B cell (primary cell): Measurements from ENCODE around the gene LILRA6. TPM values are rescaled to one million over a fixed set of nuclear protein-coding genes. Genes with fewer than 3 reads are reported as not detected.
A peak's percentile ranks its signal among the peaks of the same experiment; 100 is the strongest.
"Not testable (repeated sequence)": the region's sequence is repeated elsewhere in the genome, so short reads cannot be mapped to it uniquely, and the experiment has no call there.

Source experiments
- ATAC-seq: fragments of 200-7000 bp; cut with Tn5 transposase; one replicate; pipeline ENCODE4 v1.10.0; 2021; ENCODE audit warnings: low read depth, mild to moderate bottlenecking, moderate number of reproducible peaks, moderate library complexity
- CTCF ChIA-PET: fragments of 350-600 bp; sonication (Branson Sonifier 250); formaldehyde crosslinking; loops from one replicate; lab custom pipeline; 2021; ENCODE audit warnings: antibody characterized with exemption, inconsistent platforms; lab: Charles Lee
- POLR2A ChIA-PET: fragments of 350-600 bp; sonication (Branson Sonifier 250); formaldehyde crosslinking; loops from one replicate; lab custom pipeline; 2021; ENCODE audit warnings: antibody characterized with exemption; lab: Charles Lee
- DNase-seq: peaks from one replicate; pipeline ENCODE4 v3.0.0; 2013
- H2AFZ ChIP-seq: 2 replicates; pipeline ENCODE4 v1.6.1; 2012; ENCODE audit warnings: mild to moderate bottlenecking, low read depth, low read length; ENCODE audit not compliant: insufficient read depth, poor library complexity, severe bottlenecking
- H3K27ac ChIP-seq, 2 donors: 1 replicate in 1 of 2; 2 replicates in 1 of 2; pipeline ENCODE4 v1.5.1; 2012 to 2013; ENCODE audit warnings: low read length in 2 of 2, mild to moderate bottlenecking in 2 of 2, moderate library complexity in 1 of 2
- H3K27me3 ChIP-seq, 4 experiments: fragments of 200-600 bp in 1 of 4; sonication (generic) in 1 of 4; replicated peaks in 1 of 4; 1 replicate in 2 of 4; 2 replicates in 2 of 4; pipeline versions ENCODE4 v1.6.1 to v1.7.0; 2013 to 2016; ENCODE audit warnings: low read length in 3 of 4, mild to moderate bottlenecking in 2 of 4, mixed read lengths in 1 of 4, moderate library complexity in 1 of 4; ENCODE audit not compliant: insufficient read depth in 4 of 4, control insufficient read depth in 3 of 4; ENCODE audit errors: control extremely low read depth in 1 of 4
- H3K36me3 ChIP-seq, 2 experiments: replicated peaks in 1 of 2; 1 replicate in 1 of 2; 2 replicates in 1 of 2; pipeline versions ENCODE4 v1.6.1 to v1.7.1; 2013; ENCODE audit warnings: low read length in 1 of 2; ENCODE audit not compliant: insufficient read depth in 2 of 2, control insufficient read depth in 1 of 2; ENCODE audit errors: control extremely low read depth in 1 of 2, extremely low read depth in 1 of 2
- H3K4me1 ChIP-seq, 2 donors: fragments of 200-600 bp in 1 of 2; sonication (generic) in 1 of 2; 1 replicate in 1 of 2; 2 replicates in 1 of 2; pipeline versions ENCODE4 v1.5.1 to v1.6.1; 2013 to 2017; ENCODE audit warnings: low read length in 2 of 2; ENCODE audit not compliant: control insufficient read depth in 2 of 2, insufficient read depth in 2 of 2
- H3K4me2 ChIP-seq: replicated peaks from 2 replicates; pipeline ENCODE3; 2012; ENCODE audit warnings: mild to moderate bottlenecking, low read depth, low read length; ENCODE audit not compliant: poor library complexity, severe bottlenecking
- H3K4me3 ChIP-seq, 5 experiments: fragments of 200-600 bp in 1 of 5; sonication (generic) in 1 of 5; 1 replicate in 3 of 5; 2 replicates in 2 of 5; pipeline versions ENCODE4 v1.5.1 to v1.7.0; 2011 to 2016; ENCODE audit warnings: low read length in 4 of 5, mild to moderate bottlenecking in 4 of 5, low read depth in 2 of 5, control low read depth in 1 of 5, moderate library complexity in 1 of 5; ENCODE audit not compliant: insufficient read depth in 1 of 5; ENCODE audit errors: control extremely low read depth in 1 of 5, extremely low read depth in 1 of 5
- H3K79me2 ChIP-seq: fragments of 200-600 bp; sonication (generic); one replicate; pipeline ENCODE4 v1.6.0; 2016; ENCODE audit warnings: low read length; ENCODE audit not compliant: control insufficient read depth, insufficient read depth
- H3K9ac ChIP-seq: fragments of 200-600 bp; sonication (generic); 2 replicates; pipeline ENCODE4 v1.6.1; 2017; ENCODE audit warnings: mild to moderate bottlenecking, low read length, moderate library complexity
- H3K9me3 ChIP-seq, 3 donors: one replicate each; pipeline versions ENCODE4 v1.6.1 to v1.7.1; 2013; ENCODE audit warnings: low read length in 2 of 3; ENCODE audit not compliant: control insufficient read depth in 2 of 3, insufficient read depth in 1 of 3; ENCODE audit errors: control extremely low read depth in 1 of 3
- H4K20me1 ChIP-seq: 2 replicates; pipeline ENCODE4 v1.6.0; 2012; ENCODE audit warnings: mild to moderate bottlenecking, low read length; ENCODE audit not compliant: insufficient read depth, control insufficient read depth, poor library complexity, severe bottlenecking
- H3K27ac Mint-ChIP-seq: one replicate; pipeline ENCODE4 v1.8.0; 2021; ENCODE audit warnings: mixed read lengths
- H3K27me3 Mint-ChIP-seq: one replicate; pipeline ENCODE4 v1.8.0; 2021; ENCODE audit warnings: mixed read lengths
- H3K4me1 Mint-ChIP-seq: one replicate; pipeline ENCODE4 v1.8.0; 2021; ENCODE audit warnings: mixed read lengths
- H3K4me3 Mint-ChIP-seq: one replicate; pipeline ENCODE4 v1.8.0; 2021; ENCODE audit warnings: mixed read lengths
- H3K9me3 Mint-ChIP-seq: one replicate; pipeline ENCODE4 v1.8.0; 2022; ENCODE audit warnings: mixed read lengths; ENCODE audit not compliant: insufficient read depth
- EZH2 ChIP-seq: IDR thresholded peaks from 2 replicates; pipeline ENCODE4 v1.6.1; 2012; ENCODE audit warnings: borderline replicate concordance, low read depth, mild to moderate bottlenecking, moderate library complexity, low read length; ENCODE audit not compliant: insufficient read depth, poor library complexity, severe bottlenecking
- WGBS: methylation state at CpG from one replicate; pipeline ENCODE4 v1.1.5; 2013; ENCODE audit warnings: missing lambda C conversion rate; ENCODE audit not compliant: insufficient coverage; 5-methylcytosine and 5-hydroxymethylcytosine counted together
- intact Hi-C: fragments of 100-400 bp; cut with micrococcal nuclease; formaldehyde crosslinking; loops from one replicate; pipeline ENCODE4 v1.10.0; 2022
- polyA plus RNA-seq: library from polyadenylated mRNA; depleted of rRNA; stranded (reverse); fragments of >200 nt; gene quantifications from 2 replicates; pipeline ENCODE4 v1.2.3, GENCODE V29; 2012
- total RNA-seq, 2 donors: library from RNA; stranded (reverse); fragments of 120-200 nt in 1 of 2; gene quantifications; 1 replicate in 1 of 2; 2 replicates in 1 of 2; pipeline versions ENCODE4 v1.2.3 to v1.2.4, GENCODE V29; 2013 to 2022
- TF ChIP-seq, protein P1 (sequence below): fragments of 200-600 bp; IDR thresholded peaks from one replicate; pipeline ENCODE4 v1.8.0; 2022; ENCODE audit warnings: antibody characterized with exemption, mild to moderate bottlenecking

Gene LILRA6
- total and polyA plus RNA-seq, 2 donors (not counting 1 experiment from before 2014, with no cell fraction given) = 0.66 TPM; not detected in 1

DNA sequence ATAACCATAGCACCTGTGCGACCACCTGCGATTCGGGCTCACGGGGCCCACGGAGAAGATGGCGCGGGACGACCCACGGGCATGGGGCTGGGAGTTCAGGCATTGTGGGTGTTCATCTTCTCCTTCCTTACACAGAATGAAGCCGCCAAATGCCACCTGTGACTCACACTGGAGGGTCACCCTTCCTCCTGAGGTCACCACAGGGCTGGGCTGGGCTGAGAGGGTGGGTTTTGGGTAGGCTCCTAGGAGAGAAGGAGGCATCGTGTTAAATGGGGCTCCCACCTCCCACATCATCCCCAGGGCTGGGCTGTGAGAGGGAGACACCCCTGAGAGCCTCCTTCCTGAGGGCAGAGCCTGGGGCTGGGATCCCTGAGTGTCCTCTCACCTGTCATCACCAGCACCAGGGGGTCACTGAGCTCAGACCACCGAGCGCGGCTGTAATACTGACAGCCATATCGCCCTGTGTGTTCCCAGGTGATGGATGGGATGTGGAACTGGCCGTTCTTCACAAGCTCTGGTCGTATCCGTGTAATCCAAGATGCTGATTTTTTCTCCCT lies 36.9 kb upstream of the LILRA6 start:
- no peak for ATAC-seq
- no peak overlapping the region for H3K9ac ChIP-seq
- DNase-seq = no peak
- CTCF ChIA-PET = interaction anchor here (1.0 to 7.2 kb wide), 2 partner anchors 13 to 109 kb away, joined by 4 to 49 read pairs; no protein-coding TSS in a partner anchor
- no peaks in the 10 kb centered on the region for H3K79me2 ChIP-seq
- H3K36me3 ChIP-seq = no peaks in the 10 kb centered on the region
- intact Hi-C loops = no loop called here
- no peak overlapping the region for H3K27ac ChIP-seq
- POLR2A ChIA-PET = interaction anchor here (0.6 kb wide), 1 partner anchor 51 kb away, joined by 3 read pairs; no protein-coding TSS in a partner anchor
- peaks cover 0 to 27% (median 3%) of the 10 kb centered on the region in 4 experiments for H3K27me3 ChIP-seq
- peaks cover 5% of the 10 kb centered on the region for H3K27me3 Mint-ChIP-seq
- no peak overlapping the region for H3K4me3 ChIP-seq
- no peak for TF ChIP-seq EZH2
- TF ChIP-seq, protein P1, sequence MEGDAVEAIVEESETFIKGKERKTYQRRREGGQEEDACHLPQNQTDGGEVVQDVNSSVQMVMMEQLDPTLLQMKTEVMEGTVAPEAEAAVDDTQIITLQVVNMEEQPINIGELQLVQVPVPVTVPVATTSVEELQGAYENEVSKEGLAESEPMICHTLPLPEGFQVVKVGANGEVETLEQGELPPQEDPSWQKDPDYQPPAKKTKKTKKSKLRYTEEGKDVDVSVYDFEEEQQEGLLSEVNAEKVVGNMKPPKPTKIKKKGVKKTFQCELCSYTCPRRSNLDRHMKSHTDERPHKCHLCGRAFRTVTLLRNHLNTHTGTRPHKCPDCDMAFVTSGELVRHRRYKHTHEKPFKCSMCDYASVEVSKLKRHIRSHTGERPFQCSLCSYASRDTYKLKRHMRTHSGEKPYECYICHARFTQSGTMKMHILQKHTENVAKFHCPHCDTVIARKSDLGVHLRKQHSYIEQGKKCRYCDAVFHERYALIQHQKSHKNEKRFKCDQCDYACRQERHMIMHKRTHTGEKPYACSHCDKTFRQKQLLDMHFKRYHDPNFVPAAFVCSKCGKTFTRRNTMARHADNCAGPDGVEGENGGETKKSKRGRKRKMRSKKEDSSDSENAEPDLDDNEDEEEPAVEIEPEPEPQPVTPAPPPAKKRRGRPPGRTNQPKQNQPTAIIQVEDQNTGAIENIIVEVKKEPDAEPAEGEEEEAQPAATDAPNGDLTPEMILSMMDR = no peak
- peaks cover 51% of the 10 kb centered on the region for H3K4me1 Mint-ChIP-seq
- no peaks in the 10 kb centered on the region for H4K20me1 ChIP-seq
- no CpG with 5 or more reads among the region's 18 CpGs for WGBS
- peak overlapping the region; percentile 47 for H3K4me3 Mint-ChIP-seq
- no peaks in the 10 kb centered on the region for H3K9me3 Mint-ChIP-seq
- peak overlapping the region; percentile 52 for H3K4me2 ChIP-seq
- peaks cover 46 to 49% of the 10 kb centered on the region in 2 donors for H3K4me1 ChIP-seq
- H3K9me3 ChIP-seq = peaks cover 0 to 8% (median 0%) of the 10 kb centered on the region in 3 donors
- H3K27ac Mint-ChIP-seq = no peak overlapping the region
- no peak overlapping the region for H2AFZ ChIP-seq

DNA sequence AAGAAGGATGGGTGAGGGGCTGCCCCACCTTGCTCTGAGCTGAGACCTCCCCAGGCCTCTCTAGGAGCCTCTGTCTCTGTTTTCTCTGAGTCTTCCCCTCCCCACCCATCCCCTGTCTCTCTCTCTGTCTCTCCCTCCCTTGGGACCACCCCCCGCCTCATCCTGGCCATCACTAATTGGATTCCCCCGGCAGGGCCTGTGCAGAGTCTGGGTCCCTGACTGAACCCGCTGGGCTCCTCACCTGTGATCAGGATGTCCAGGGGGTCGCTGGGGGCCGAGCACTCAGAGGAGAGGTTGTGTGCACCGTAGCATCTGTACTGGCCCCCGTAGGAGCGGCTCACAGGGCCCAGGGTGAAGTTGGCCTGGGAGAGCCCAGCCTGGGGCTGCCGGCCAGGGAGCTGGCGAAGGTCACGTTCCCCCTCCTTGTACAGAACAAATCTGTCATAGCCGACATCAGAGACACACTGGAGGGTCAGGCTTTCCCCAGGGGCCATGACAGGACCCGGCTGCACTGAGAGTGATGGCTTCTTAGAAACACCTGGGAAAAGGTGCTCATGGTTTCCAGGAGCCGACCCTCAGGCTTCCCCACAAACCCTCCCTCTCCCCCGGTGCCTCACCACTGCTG lies 36.1 kb upstream of the LILRA6 start:
- ATAC-seq, H3K36me3 ChIP-seq, H3K9me3 ChIP-seq, H3K27ac ChIP-seq, H3K27ac Mint-ChIP-seq, H3K9ac ChIP-seq, DNase-seq, H3K4me2 ChIP-seq, H4K20me1 ChIP-seq, H2AFZ ChIP-seq, H3K9me3 Mint-ChIP-seq, intact Hi-C loops, H3K79me2 ChIP-seq, H3K4me3 ChIP-seq: not testable (repeated sequence)
- H3K4me1 Mint-ChIP-seq = peaks cover 49% of the 10 kb centered on the region
- CTCF ChIA-PET = interaction anchor here (7.2 kb wide), 1 partner anchor 12 kb away, joined by 49 read pairs; no protein-coding TSS in a partner anchor
- H3K4me3 Mint-ChIP-seq = peak overlapping the region; percentile 34
- peaks cover 12% of the 10 kb centered on the region for H3K27me3 Mint-ChIP-seq
- WGBS = 93% methylated on average over 14 of the region's 15 CpGs
- Histone ChIP-seq H3K4me1 (peaks cover 41 to 42% of the 10 kb centered on the region in 2 donors), H3K27me3 (peaks cover 0 to 27% (median 3%) of the 10 kb centered on the region in 4 experiments)
- POLR2A ChIA-PET = interaction anchor here (0.6 kb wide), 1 partner anchor 116 kb away, joined by 4 read pairs; no protein-coding TSS in a partner anchor

DNA sequence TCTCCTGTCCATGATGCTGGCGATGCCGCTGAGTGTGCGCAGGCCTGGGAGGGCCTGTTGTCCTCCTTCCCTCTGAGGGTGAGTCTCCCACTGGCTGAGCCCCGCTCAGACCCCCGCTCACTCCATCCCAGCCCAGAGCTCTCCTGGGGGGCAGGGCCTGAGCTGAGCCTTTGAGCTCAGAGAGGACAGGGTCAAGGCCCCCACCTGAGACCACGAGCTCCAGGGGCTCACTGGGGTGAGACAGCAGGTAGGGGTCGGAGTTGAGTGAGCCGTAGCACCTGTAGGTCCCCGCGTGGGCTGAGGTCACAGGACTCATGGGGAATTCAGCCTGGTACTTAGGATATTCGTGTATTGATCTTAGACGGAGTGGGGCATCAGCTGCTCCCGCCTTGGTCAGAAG lies 35.5 kb upstream of the LILRA6 start:
- H3K4me3 ChIP-seq, H3K4me3 Mint-ChIP-seq, H3K27ac Mint-ChIP-seq, H3K9me3 ChIP-seq, intact Hi-C loops, H3K36me3 ChIP-seq, ATAC-seq, DNase-seq, H3K79me2 ChIP-seq, H4K20me1 ChIP-seq, H2AFZ ChIP-seq, H3K9me3 Mint-ChIP-seq, H3K27ac ChIP-seq, H3K4me2 ChIP-seq, H3K9ac ChIP-seq: not testable (repeated sequence)
- H3K4me1 ChIP-seq = peaks cover 35% of the 10 kb centered on the region in 2 donors
- Mint-ChIP-seq H3K27me3 (peaks cover 16% of the 10 kb centered on the region), H3K4me1 (peaks cover 46% of the 10 kb centered on the region)
- H3K27me3 ChIP-seq = peaks cover 0 to 27% (median 3%) of the 10 kb centered on the region in 4 experiments
- CTCF ChIA-PET = interaction anchor here (7.2 kb wide), 1 partner anchor 11 kb away, joined by 49 read pairs; no protein-coding TSS in a partner anchor
- WGBS = 92% methylated on average over 13 of the region's 13 CpGs
- POLR2A ChIA-PET = interaction anchor here (0.6 kb wide), 1 partner anchor 117 kb away, joined by 4 read pairs; no protein-coding TSS in a partner anchor
